ENCODE data around the gene HOOK1.

The HOOK1 gene

DNA sequence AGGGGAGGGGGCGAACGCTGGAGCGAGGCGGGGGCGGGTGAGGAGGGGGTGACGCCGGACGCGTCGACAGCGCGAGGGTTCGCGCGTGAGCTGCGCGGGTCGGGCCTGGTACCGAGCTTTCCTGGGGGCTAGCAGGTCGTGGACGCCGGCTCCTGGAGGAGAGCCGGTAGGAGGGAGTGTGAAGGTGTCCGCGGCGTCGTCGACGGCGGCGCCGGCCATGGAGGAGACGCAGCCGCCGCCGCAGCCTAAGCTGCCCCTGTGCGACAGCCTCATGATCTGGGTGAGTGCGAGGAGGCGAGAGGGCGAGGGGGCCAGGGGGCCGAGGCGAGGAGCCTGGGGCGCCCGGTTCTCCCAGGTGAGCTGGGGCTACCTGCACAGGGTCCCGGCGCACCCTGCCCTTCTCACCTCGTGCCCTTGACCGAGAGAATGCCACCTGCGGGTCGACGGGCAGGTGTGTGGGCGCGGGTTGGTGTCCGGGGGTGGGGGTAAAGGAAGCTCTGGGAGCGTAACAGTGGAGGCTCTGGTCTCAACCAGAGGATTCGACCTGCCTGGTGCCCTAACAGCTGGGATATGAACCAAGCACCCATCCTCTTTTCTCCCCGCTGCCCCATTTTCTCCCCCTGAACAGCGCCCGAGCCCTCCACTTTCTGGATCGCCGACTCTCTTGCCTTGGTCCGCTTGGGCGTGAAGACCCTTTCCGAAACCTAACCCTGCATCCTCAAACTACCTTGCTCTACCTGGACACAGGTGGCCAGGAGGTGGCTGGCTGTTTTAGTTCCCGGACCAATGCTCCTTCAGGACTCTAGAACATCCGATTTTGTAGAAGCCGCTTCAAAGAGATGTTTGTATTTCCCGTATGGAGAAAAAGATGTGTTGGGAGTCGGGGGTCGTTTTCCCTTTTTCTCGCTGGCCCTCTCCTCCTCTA is at the start of gene HOOK1:
TSS of gene HOOK1 (plus strand) at position 49 of the 925 bp plus-strand sequence. CDS start at position 218, 169 bp downstream.
- no peak for DNase-seq (ENCODE audit: extremely low read depth, low read depth)
- TF ChIP-seq, protein P1, sequence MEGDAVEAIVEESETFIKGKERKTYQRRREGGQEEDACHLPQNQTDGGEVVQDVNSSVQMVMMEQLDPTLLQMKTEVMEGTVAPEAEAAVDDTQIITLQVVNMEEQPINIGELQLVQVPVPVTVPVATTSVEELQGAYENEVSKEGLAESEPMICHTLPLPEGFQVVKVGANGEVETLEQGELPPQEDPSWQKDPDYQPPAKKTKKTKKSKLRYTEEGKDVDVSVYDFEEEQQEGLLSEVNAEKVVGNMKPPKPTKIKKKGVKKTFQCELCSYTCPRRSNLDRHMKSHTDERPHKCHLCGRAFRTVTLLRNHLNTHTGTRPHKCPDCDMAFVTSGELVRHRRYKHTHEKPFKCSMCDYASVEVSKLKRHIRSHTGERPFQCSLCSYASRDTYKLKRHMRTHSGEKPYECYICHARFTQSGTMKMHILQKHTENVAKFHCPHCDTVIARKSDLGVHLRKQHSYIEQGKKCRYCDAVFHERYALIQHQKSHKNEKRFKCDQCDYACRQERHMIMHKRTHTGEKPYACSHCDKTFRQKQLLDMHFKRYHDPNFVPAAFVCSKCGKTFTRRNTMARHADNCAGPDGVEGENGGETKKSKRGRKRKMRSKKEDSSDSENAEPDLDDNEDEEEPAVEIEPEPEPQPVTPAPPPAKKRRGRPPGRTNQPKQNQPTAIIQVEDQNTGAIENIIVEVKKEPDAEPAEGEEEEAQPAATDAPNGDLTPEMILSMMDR (IDR thresholded peaks at IDR 0.05; ENCODE audit: low read depth, low read length) = no peak

DNA sequence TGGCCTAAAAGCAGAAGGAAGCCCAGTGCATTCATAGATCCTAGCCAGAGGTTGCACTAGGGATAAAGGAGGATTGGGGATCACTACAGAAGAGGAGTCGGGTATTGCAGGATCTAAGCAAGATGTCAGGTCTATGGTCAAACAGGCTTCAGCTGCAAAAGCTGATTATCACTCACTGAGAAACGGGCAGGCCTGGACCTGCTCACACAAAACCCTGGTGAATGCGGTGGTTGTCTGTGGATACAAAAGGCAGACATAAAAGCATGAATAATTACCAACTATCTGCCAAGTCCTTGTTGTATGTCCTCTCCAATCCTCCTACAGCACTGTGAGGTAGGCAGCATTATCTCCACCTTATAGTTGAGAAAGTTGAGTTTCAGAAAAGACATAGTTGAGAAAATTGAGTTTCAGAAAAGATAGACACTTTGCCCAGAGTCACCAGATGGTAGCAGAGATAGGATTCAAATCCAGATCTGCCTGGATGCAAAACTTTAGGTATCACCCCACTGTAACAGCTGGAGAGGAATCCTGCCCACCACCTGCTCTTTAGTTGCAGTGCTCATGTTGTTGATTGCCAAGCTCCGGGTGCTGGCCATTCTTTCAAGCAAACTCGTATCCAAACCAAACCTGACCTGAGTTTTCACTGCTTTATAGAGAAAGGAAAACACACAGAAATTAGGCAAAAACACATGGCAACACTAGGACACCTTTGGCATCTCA is 49.6 kb upstream of the HOOK1 start:
- DNase-seq (ENCODE audit: extremely low read depth, low read depth) = no peak
- TF ChIP-seq, protein P1 (IDR thresholded peaks at IDR 0.05; ENCODE audit: low read depth, low read length) = no peak

DNA sequence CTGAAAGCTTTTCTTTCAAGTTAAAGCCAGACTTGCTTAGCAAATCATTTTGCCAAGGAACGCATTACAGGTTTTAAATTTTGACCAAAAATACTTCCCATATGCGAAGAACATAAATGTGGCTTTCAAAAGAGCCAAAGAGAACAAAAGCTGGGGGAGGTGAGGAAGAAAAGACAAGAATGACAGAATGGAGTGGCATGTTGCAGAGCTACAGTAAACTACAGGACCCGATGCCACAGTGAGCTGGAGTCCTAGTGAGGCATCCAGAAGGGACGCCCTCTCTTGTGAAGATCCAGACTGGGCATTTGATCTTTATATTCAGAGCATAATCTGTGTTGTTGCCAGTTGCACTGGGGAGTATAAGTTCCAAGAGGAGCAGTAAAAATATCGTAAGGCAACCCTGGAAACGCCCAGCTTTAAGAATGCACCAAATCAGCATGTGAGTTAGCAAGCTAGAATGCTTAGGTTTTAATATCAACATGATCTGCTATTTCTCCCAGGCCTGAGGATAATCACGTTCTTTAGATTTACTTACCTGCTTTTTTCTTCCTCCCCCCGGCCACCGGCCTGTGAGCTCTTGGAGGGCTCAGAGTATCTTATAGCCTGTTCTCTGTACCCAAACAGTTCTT is 48.4 kb upstream of the HOOK1 start:
- no peak for DNase-seq (ENCODE audit: extremely low read depth, low read depth)
- TF ChIP-seq, protein P1 (IDR thresholded peaks at IDR 0.05; ENCODE audit: low read depth, low read length) = no peak

DNA sequence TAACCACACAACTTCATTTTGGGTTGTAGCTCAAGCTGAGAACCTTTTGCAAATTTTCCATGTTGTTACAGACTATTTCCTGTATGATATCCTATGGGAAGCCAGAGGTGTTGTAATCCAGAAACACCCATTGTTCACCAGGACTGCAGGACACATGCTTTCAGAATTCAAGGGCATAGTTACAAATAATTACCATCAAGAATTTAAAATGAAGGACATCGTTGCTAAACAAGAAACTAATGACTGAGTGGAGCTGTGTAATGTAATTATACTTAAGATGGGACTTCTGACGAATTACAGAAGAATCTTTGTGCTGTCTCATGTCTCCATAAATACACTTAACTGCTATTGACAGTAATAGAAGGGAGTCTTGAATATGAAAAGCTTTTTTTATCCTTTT is 47.6 kb upstream of the HOOK1 start:
- TF ChIP-seq, protein P1 (IDR thresholded peaks at IDR 0.05; ENCODE audit: low read depth, low read length) = no peak
- no peak for DNase-seq (ENCODE audit: extremely low read depth, low read depth)

DNA sequence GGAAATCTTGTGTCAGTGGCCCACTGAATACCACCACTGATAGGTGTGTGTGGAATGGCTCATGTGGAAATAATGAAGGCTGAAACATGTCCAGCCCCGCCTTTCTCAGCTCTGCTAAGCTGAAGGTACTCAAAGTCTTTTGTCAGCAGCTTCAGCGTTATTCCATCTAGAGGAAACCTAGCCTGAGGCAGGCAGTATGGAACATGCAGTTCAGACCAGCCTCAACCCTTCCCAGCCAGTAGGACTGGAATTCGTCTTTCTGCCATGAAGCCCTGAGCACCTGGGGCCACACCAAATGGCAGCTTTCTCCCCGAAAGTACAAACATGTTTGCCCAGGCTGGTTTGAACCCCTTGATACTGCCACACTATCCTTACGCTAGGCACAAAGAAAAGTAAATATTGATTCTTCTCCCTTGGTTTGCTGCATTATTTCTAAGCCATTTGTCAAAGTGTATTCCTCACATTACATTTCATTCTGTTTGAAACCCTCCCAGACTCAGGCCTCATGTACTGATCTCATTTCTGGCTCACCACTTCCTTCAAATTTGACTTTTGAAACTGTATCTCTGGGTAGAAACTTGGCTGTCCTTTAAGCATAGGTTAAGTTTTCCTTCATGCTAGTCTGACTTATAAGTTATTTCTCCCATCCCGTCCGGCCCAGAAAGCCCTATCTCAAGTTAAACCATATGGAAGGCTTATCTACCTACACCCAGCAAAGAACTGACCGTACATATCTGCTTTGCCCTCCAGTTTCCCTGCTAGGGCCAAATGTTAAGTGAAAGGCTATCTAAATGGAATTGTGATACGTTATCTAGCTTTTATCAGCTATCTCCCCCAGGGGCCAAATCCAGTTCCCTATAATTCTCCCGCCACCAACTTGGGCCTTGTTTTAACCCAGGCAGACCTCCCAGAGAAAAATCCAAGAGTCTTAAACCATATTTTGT is 45.7 kb upstream of the HOOK1 start:
- TF ChIP-seq, protein P1 (IDR thresholded peaks at IDR 0.05; ENCODE audit: low read depth, low read length) = no peak
- no peak for DNase-seq (ENCODE audit: extremely low read depth, low read depth)

DNA sequence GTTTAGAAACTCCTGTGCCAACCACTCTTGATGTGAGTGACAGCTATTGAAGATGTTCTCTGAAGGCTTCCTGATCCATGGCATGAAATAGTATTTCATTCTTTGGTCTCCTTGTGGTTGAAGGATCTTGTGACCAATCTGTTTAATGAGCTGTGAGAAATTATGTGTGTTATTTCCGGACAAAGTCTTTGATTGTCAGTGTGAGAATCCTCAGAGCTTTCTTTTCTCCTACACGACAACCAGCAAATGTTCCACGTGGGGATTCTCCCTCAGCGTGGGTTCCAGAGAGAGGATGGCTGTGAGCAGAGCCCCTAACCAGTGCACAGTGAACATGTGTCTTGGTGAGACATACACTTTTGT is 45.0 kb upstream of the HOOK1 start:
- TF ChIP-seq, protein P1 (IDR thresholded peaks at IDR 0.05; ENCODE audit: low read depth, low read length) = no peak
- no peak for DNase-seq (ENCODE audit: extremely low read depth, low read depth)

Measured in AG09319 (cell line).